PC-3 (cell line): Measurements from ENCODE around the gene TEAD1.

ENCODE experiments used
- EZH2 ChIP-seq: fragments of 300-600 bp; sonication (generic); IDR thresholded peaks from one replicate; pipeline ENCODE4 v1.6.1; 2017; ENCODE audit warnings: antibody characterized with exemption, mild to moderate bottlenecking, low read length; ENCODE audit not compliant: unreplicated experiment
- EZH2phosphoT487 ChIP-seq: fragments of 300-600 bp; sonication (generic); IDR thresholded peaks from 2 replicates; pipeline ENCODE4 v1.6.1; 2018; ENCODE audit warnings: mild to moderate bottlenecking, antibody characterized with exemption, low read length, borderline replicate concordance
- TF ChIP-seq, protein P1 (sequence below): fragments of 300-600 bp; sonication (generic); conservative IDR thresholded peaks from 2 replicates; pipeline ENCODE4 v1.5.1; 2017; ENCODE audit warnings: antibody characterized with exemption, low read depth, mild to moderate bottlenecking, low read length

DNA sequence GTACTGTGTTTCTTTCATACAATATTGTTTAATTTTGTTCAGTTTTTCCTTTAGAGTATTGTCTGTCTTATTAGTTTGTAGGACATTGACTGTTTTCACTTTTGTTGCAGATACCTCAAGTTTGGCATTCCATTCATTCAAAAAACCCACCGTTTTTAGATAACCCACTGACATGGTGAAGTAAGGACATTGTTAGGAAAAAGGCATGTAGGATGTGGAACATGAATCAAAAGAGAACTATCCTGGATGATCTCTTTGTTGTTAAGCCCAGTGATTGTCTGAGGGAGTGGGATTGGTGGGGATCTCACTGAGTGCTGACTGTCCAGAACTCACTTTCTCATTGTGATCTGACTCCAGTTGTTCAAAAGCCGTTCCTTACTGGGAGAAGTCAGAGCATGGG lies 119.3 kb downstream of the TEAD1 start:
- TF ChIP-seq, protein P1, sequence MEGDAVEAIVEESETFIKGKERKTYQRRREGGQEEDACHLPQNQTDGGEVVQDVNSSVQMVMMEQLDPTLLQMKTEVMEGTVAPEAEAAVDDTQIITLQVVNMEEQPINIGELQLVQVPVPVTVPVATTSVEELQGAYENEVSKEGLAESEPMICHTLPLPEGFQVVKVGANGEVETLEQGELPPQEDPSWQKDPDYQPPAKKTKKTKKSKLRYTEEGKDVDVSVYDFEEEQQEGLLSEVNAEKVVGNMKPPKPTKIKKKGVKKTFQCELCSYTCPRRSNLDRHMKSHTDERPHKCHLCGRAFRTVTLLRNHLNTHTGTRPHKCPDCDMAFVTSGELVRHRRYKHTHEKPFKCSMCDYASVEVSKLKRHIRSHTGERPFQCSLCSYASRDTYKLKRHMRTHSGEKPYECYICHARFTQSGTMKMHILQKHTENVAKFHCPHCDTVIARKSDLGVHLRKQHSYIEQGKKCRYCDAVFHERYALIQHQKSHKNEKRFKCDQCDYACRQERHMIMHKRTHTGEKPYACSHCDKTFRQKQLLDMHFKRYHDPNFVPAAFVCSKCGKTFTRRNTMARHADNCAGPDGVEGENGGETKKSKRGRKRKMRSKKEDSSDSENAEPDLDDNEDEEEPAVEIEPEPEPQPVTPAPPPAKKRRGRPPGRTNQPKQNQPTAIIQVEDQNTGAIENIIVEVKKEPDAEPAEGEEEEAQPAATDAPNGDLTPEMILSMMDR = no peak
- no peak for TF ChIP-seq EZH2
- TF ChIP-seq EZH2phosphoT487 = no peak
